Measurements from ENCODE around the gene KIFC1.

DNA sequence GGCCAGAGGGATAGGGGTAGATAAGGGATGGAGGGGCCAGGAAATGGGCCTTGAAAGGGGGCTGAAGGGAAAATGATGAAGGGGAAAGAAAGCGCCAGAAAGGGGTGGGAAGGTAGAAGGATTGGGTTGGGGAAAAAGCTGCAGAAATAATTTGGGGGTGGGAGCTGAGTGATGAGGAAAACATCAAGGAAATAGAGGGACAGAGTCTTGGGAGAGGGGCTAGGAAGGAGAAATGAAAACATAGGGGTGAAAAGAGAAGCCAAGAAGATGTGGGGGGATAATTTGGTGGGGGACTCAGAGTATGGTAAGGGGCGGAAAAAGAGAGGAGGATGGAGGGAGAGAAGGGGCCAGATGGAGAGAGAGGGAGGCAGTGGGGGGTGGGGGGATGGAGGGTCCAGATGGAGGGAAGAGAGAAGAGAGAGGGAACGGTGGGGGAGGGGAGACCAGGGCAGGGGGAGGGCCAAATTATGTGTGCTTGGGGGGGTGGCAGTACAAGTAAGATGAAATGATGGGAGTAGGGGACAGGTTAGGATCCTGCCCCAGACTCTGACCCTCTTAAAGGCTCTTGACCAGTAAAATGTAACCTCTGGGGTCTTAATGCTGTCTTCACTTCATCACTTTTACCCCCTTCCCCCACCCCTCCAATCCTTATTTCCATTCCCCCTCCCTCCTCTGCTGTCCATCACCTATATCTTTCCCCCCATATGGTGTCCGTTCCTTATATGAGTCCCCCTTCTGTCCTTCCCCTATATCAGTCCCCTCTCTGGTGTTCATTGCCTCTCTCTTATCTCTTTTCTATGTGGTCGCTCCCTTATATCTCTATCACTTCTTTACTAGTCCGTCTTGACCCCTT is 29.1 kb downstream of the KIFC1 start:
- TF ChIP-seq CTCF (IDR thresholded peaks at IDR 0.05) (no peak), POLR2A (IDR thresholded peaks at IDR 0.05) (no peak)

Data from lower leg skin (tissue), 3 donors.